HepG2 (cell line): ENCODE results near the gene CMTM8. TPM values are rescaled to one million over a fixed set of nuclear protein-coding genes. Genes with fewer than 3 reads are reported as not detected.

Source experiments
- CEBPB ChIP-seq: IDR thresholded peaks from 2 replicates; pipeline ENCODE4 v1.6.1; 2011; ENCODE audit warnings: low read depth, low read length, improper control_type of control experiment, borderline replicate concordance
- CHCHD3 ChIP-seq: sonication (generic); formaldehyde crosslinking; IDR thresholded peaks from 2 replicates; pipeline ENCODE4 v1.8.0; 2022; ENCODE audit warnings: mild to moderate bottlenecking, missing genetic modification reagents, moderate library complexity
- FOXA1 ChIP-seq, 2 experiments: fragments of 450-650 bp in 1 of 2; sonication (generic) in 1 of 2; formaldehyde crosslinking in 1 of 2; IDR thresholded peaks; 2 replicates each; pipeline versions ENCODE4 v1.4.0 to v1.6.1; 2016 to 2020; ENCODE audit warnings: missing genetic modification reagents in 1 of 2
- FOXA3 ChIP-seq: IDR thresholded peaks from 2 replicates; pipeline ENCODE4 v1.6.1; 2016; ENCODE audit warnings: missing genetic modification reagents, missing compliant biosample characterization
- GATAD2A ChIP-seq: IDR thresholded peaks from 2 replicates; pipeline ENCODE4 v1.6.1; 2016
- HMG20A ChIP-seq: IDR thresholded peaks from 2 replicates; pipeline ENCODE4 v1.6.1; 2016; ENCODE audit warnings: borderline replicate concordance
- IRF2 ChIP-seq: IDR thresholded peaks from 2 replicates; pipeline ENCODE4 v1.6.1; 2018; ENCODE audit warnings: missing genetic modification reagents, missing compliant biosample characterization
- KLF16 ChIP-seq, 2 experiments: sonication (generic) in 1 of 2; formaldehyde crosslinking in 1 of 2; IDR thresholded peaks; 2 replicates each; pipeline versions ENCODE4 v1.6.1 to v1.8.0; 2016 to 2023; ENCODE audit warnings: missing genetic modification reagents in 2 of 2, missing compliant biosample characterization in 1 of 2
- MIER2 ChIP-seq: IDR thresholded peaks from 2 replicates; pipeline ENCODE4 v1.6.1; 2016; ENCODE audit warnings: missing biosample characterization, missing genetic modification reagents
- NCOA2 ChIP-seq: sonication (generic); formaldehyde crosslinking; IDR thresholded peaks from 2 replicates; pipeline ENCODE4 v1.8.0; 2022; ENCODE audit warnings: inconsistent platforms
- NCOA5 ChIP-seq: sonication (generic); formaldehyde crosslinking; IDR thresholded peaks from 2 replicates; pipeline ENCODE4 v1.4.0; 2020; ENCODE audit warnings: missing genetic modification reagents
- NONO ChIP-seq, 2 experiments: fragments of 450-650 bp in 1 of 2; sonication (generic) in 1 of 2; formaldehyde crosslinking in 1 of 2; IDR thresholded peaks in 1 of 2; conservative IDR thresholded peaks in 1 of 2; 2 replicates each; pipeline versions ENCODE4 v1.6.1 to v1.8.0; 2017 to 2022; ENCODE audit warnings: mild to moderate bottlenecking in 1 of 2, missing genetic modification reagents in 1 of 2, moderate library complexity in 1 of 2
- POLR2G ChIP-seq: fragments of 200-400 bp; formaldehyde crosslinking; IDR thresholded peaks from 2 replicates; pipeline ENCODE4 v1.6.1; 2018; ENCODE audit warnings: mild to moderate bottlenecking, low read depth, low read length, moderate library complexity
- SALL1 ChIP-seq: sonication (generic); formaldehyde crosslinking; IDR thresholded peaks from 2 replicates; pipeline ENCODE4 v1.8.0; 2022; ENCODE audit warnings: mild to moderate bottlenecking, missing genetic modification reagents
- WIZ ChIP-seq: sonication (generic); formaldehyde crosslinking; IDR thresholded peaks from 2 replicates; pipeline ENCODE4 v1.5.1; 2020; ENCODE audit warnings: mild to moderate bottlenecking, missing genetic modification reagents
- ZEB1 ChIP-seq: IDR thresholded peaks from 2 replicates; pipeline ENCODE4 v1.6.1; 2012; ENCODE audit warnings: mild to moderate bottlenecking, low read depth, inconsistent platforms; ENCODE audit not compliant: insufficient replicate concordance
- ZNF382 ChIP-seq: sonication (generic); formaldehyde crosslinking; IDR thresholded peaks from 2 replicates; pipeline ENCODE4 v1.5.0; 2020; ENCODE audit warnings: missing genetic modification reagents, mild to moderate bottlenecking, borderline replicate concordance
- ZNF619 ChIP-seq: sonication (generic); formaldehyde crosslinking; IDR thresholded peaks from 2 replicates; pipeline ENCODE4 v1.4.0; 2020; ENCODE audit warnings: mild to moderate bottlenecking, missing genetic modification reagents
- ZNF703 ChIP-seq: sonication (generic); formaldehyde crosslinking; IDR thresholded peaks from 2 replicates; pipeline ENCODE4 v1.5.1; 2020; ENCODE audit warnings: missing genetic modification reagents, mild to moderate bottlenecking, moderate library complexity, borderline replicate concordance
- ZNF713 ChIP-seq: sonication (generic); formaldehyde crosslinking; IDR thresholded peaks from 2 replicates; pipeline ENCODE4 v1.4.0; 2020; ENCODE audit warnings: mild to moderate bottlenecking, missing genetic modification reagents
- polyA plus RNA-seq, 8 experiments: library from polyadenylated mRNA; depleted of rRNA in 3 of 8; stranded (reverse) in 7 of 8; unstranded in 1 of 8; fragments of >200 nt; fragmentation: Illumina TruSeq in 4 of 8; extraction: Trizol in 4 of 8; gene quantifications; 2 replicates each; pipeline versions ENCODE4 v1.2.1 to v1.2.3, GENCODE V29; 2011 to 2016; ENCODE audit warnings: low read depth in 4 of 8, missing spikeins in 1 of 8, mixed read lengths in 1 of 8; ENCODE audit not compliant: insufficient read depth in 1 of 8
- total RNA-seq, 5 experiments: library from RNA; depleted of rRNA; stranded (reverse); fragments of >200 nt; fragmentation: Illumina TruSeq; extraction: Trizol; gene quantifications; 2 replicates each; pipeline ENCODE4 v1.2.3, GENCODE V29; 2016; ENCODE audit warnings: low read depth in 1 of 5
- TF ChIP-seq, protein P1 (sequence below): sonication (generic); formaldehyde crosslinking; IDR thresholded peaks from 2 replicates; pipeline ENCODE4 v1.8.0; 2023; ENCODE audit warnings: mild to moderate bottlenecking, missing genetic modification reagents
- TF ChIP-seq, protein P2 (sequence below): IDR thresholded peaks from 2 replicates; pipeline ENCODE4 v1.6.1; 2016; ENCODE audit warnings: mild to moderate bottlenecking
- TF ChIP-seq, protein P3 (sequence below): sonication (generic); formaldehyde crosslinking; IDR thresholded peaks from 2 replicates; pipeline ENCODE4 v1.5.1; 2020; ENCODE audit warnings: missing genetic modification reagents, mild to moderate bottlenecking, borderline replicate concordance
- TF ChIP-seq, protein P4 (sequence below): sonication (generic); formaldehyde crosslinking; IDR thresholded peaks from 2 replicates; pipeline ENCODE4 v1.5.1; 2020; ENCODE audit warnings: mild to moderate bottlenecking, moderate library complexity, missing genetic modification reagents
- TF ChIP-seq, protein P5 (sequence below), 2 experiments: fragments of 450-650 bp in 1 of 2; sonication (generic) in 1 of 2; formaldehyde crosslinking; IDR thresholded peaks; 2 replicates each; pipeline versions ENCODE4 v1.5.0 to v1.8.0; 2020 to 2022; ENCODE audit warnings: mild to moderate bottlenecking in 1 of 2, missing genetic modification reagents in 1 of 2

Gene CMTM8
- total and polyA plus RNA-seq, 2 of the 13 experiments (the other 11 are each of a cell fraction or from before 2014, with no cell fraction given): 8.9 to 15.8 TPM

DNA sequence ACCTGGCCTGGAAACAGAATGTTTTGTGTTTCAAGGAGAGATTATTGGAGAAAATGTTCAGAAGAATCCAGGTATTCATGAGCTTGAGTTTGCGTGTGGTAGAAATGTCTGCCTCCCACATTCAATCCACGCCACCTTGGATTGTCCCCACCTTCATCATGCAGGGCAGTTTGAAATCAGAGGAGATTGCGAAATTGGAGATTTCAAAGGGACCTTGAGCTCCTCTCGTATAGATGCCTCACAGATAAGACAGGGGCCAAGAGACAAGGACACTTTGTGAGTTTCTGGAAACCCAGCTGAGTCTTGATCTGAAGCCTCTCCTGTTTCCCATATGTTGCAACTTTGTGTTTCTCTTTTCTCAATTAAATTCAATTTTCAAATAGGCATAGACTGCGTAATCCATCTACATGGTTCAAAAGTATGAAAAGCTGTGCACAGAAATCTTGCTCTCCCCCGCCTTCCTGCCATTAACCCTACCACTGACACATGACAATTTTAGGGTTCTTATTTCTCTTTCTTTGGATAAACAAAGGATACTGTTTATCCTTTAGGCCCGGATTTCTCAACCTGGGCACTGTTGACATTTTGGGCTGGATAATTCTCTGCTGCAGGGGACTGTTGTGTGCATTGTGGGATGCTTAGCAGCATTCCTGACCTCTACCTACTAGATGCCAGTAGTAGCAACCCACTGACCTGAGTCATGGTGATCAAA is 53.8 kb downstream of the CMTM8 start (continued):
- TF ChIP-seq, protein P1, sequence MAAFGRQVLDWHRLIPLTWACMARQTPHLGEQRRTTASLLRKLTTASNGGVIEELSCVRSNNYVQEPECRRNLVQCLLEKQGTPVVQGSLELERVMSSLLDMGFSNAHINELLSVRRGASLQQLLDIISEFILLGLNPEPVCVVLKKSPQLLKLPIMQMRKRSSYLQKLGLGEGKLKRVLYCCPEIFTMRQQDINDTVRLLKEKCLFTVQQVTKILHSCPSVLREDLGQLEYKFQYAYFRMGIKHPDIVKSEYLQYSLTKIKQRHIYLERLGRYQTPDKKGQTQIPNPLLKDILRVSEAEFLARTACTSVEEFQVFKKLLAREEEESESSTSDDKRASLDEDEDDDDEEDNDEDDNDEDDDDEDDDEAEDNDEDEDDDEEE (CRISPR knock-in tag): no peak
- TF ChIP-seq ZNF619 (CRISPR knock-in tag): no peak
- TF ChIP-seq ZEB1: peak; percentile 51
- TF ChIP-seq, protein P2, sequence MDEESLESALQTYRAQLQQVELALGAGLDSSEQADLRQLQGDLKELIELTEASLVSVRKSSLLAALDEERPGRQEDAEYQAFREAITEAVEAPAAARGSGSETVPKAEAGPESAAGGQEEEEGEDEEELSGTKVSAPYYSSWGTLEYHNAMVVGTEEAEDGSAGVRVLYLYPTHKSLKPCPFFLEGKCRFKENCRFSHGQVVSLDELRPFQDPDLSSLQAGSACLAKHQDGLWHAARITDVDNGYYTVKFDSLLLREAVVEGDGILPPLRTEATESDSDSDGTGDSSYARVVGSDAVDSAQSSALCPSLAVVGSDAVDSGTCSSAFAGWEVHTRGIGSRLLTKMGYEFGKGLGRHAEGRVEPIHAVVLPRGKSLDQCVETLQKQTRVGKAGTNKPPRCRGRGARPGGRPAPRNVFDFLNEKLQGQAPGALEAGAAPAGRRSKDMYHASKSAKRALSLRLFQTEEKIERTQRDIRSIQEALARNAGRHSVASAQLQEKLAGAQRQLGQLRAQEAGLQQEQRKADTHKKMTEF (CRISPR knock-in tag): peak; percentile 35; the same call in 1 of the 2 replicates
- TF ChIP-seq FOXA1 (IDR thresholded peaks at IDR 0.05): no peak
- TF ChIP-seq FOXA1 (CRISPR knock-in tag; IDR thresholded peaks at IDR 0.05): peak; percentile 66
- TF ChIP-seq, protein P3, sequence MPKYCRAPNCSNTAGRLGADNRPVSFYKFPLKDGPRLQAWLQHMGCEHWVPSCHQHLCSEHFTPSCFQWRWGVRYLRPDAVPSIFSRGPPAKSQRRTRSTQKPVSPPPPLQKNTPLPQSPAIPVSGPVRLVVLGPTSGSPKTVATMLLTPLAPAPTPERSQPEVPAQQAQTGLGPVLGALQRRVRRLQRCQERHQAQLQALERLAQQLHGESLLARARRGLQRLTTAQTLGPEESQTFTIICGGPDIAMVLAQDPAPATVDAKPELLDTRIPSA (CRISPR knock-in tag): no peak
- no peak for TF ChIP-seq NCOA5 (CRISPR knock-in tag)
- no peak for TF ChIP-seq POLR2G
- TF ChIP-seq CHCHD3 (CRISPR knock-in tag): no peak
- peak; percentile 27; the same call in 1 of the 2 replicates for TF ChIP-seq SALL1 (CRISPR knock-in tag)
- TF ChIP-seq GATAD2A (CRISPR knock-in tag): peak; percentile 71; the same call in 1 of the 2 replicates
- no peak for TF ChIP-seq KLF16 (CRISPR knock-in tag; IDR thresholded peaks at IDR 0.05)
- no peak for TF ChIP-seq ZNF382 (CRISPR knock-in tag)
- TF ChIP-seq NCOA2 (CRISPR knock-in tag): 0 out of 2 replicates have a peak, but pooled peaks have one; percentile 16
- TF ChIP-seq, protein P4, sequence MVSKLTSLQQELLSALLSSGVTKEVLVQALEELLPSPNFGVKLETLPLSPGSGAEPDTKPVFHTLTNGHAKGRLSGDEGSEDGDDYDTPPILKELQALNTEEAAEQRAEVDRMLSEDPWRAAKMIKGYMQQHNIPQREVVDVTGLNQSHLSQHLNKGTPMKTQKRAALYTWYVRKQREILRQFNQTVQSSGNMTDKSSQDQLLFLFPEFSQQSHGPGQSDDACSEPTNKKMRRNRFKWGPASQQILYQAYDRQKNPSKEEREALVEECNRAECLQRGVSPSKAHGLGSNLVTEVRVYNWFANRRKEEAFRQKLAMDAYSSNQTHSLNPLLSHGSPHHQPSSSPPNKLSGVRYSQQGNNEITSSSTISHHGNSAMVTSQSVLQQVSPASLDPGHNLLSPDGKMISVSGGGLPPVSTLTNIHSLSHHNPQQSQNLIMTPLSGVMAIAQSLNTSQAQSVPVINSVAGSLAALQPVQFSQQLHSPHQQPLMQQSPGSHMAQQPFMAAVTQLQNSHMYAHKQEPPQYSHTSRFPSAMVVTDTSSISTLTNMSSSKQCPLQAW (CRISPR knock-in tag): no peak
- peak; percentile 64; the same call in 1 of the 2 replicates for TF ChIP-seq HMG20A (CRISPR knock-in tag)
- TF ChIP-seq NONO (IDR thresholded peaks at IDR 0.05): no peak
- peak; percentile 28; the same call in 1 of the 2 replicates for TF ChIP-seq NONO (CRISPR knock-in tag; conservative IDR thresholded peaks at IDR 0.05)
- peak; percentile 33; the same call in 1 of the 2 replicates for TF ChIP-seq FOXA3 (CRISPR knock-in tag)
- TF ChIP-seq IRF2 (CRISPR knock-in tag): no peak
- TF ChIP-seq ZNF703: no peak
- TF ChIP-seq WIZ (CRISPR knock-in tag): no peak
- TF ChIP-seq ZNF713 (CRISPR knock-in tag): no peak
- TF ChIP-seq, protein P5, sequence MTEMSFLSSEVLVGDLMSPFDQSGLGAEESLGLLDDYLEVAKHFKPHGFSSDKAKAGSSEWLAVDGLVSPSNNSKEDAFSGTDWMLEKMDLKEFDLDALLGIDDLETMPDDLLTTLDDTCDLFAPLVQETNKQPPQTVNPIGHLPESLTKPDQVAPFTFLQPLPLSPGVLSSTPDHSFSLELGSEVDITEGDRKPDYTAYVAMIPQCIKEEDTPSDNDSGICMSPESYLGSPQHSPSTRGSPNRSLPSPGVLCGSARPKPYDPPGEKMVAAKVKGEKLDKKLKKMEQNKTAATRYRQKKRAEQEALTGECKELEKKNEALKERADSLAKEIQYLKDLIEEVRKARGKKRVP (CRISPR knock-in tag; IDR thresholded peaks at IDR 0.05): peak in 1 of 2 experiments; percentile 28; a peak in 1 of 4 replicates
- TF ChIP-seq MIER2 (CRISPR knock-in tag): 0 out of 2 replicates have a peak, but pooled peaks have one; percentile 12
- peak; percentile 94 for TF ChIP-seq CEBPB
